Type B pancreatic cell (in vitro differentiated cells): Measurements from ENCODE around the gene TOPORS. TPM values are rescaled to one million over a fixed set of nuclear protein-coding genes. Genes with fewer than 3 reads are reported as not detected.
"Not testable (repeated sequence)": the region's sequence is repeated elsewhere in the genome, so short reads cannot be mapped to it uniquely, and the experiment has no call there.

Experiments
- DNase-seq: peaks from one replicate; pipeline ENCODE4 v3.0.0; 2021; ENCODE audit warnings: mixed read lengths; ENCODE audit not compliant: unreplicated experiment; ENCODE audit errors: extremely low spot score
- H3K27ac Mint-ChIP-seq: 2 replicates; pipeline ENCODE4 v1.8.0; 2021; ENCODE audit warnings: mild to moderate bottlenecking, mixed read lengths
- H3K27me3 Mint-ChIP-seq: 2 replicates; pipeline ENCODE4 v1.8.0; 2021; ENCODE audit warnings: mixed read lengths
- H3K36me3 Mint-ChIP-seq: 2 replicates; pipeline ENCODE4 v1.8.0; 2021; ENCODE audit warnings: mixed read lengths
- H3K4me1 Mint-ChIP-seq: one replicate; pipeline ENCODE4 v1.8.0; 2021; ENCODE audit warnings: mixed read lengths; ENCODE audit not compliant: unreplicated experiment
- H3K4me3 Mint-ChIP-seq: 2 replicates; pipeline ENCODE4 v1.8.0; 2021; ENCODE audit warnings: mild to moderate bottlenecking, mixed read lengths
- H3K9me3 Mint-ChIP-seq: 2 replicates; pipeline ENCODE4 v1.8.0; 2021; ENCODE audit warnings: mixed read lengths
- total RNA-seq: library from RNA; stranded (reverse); gene quantifications from 2 replicates; pipeline ENCODE4 v1.2.1, GENCODE V29; 2021; ENCODE audit warnings: low replicate concordance
- TF ChIP-seq, protein P1 (sequence below): fragments of 200-600 bp; sonication (generic); conservative IDR thresholded peaks from 2 replicates; pipeline ENCODE4 v1.5.0; 2021; ENCODE audit warnings: antibody characterized with exemption, mild to moderate bottlenecking

TOPORS gene
- total RNA-seq, 1 donor from 2014 or later = 18.4 TPM

DNA sequence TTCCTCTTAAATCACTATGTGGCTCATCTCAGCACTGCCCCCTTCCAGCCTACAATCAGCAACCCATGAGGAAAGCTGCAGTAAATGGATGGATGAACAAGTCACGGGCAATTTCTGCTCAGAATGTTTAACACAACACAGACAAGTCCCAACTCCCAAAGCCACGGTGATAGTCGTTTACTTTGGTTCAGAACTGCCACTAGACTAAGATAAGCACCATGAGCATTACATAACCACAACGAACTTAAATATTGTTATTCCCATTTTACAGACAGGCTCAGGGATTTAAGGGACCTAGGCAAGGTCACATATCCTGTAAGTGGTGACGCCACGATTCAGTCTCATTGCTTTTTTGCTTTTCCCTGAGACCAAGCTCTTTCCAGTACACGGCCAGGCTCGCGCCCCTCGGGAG is 2.2 kb downstream of the TOPORS start:
- DNase-seq = no peak
- Mint-ChIP-seq H3K27ac (peak overlapping the region; percentile 96), H3K9me3 (no peaks in the 10 kb centered on the region), H3K27me3 (no peaks in the 10 kb centered on the region), H3K4me3 (peak overlapping the region; percentile 100), H3K36me3 (peaks cover 22% of the 10 kb centered on the region), H3K4me1 (peaks cover 14% of the 10 kb centered on the region)
- TF ChIP-seq, protein P1, sequence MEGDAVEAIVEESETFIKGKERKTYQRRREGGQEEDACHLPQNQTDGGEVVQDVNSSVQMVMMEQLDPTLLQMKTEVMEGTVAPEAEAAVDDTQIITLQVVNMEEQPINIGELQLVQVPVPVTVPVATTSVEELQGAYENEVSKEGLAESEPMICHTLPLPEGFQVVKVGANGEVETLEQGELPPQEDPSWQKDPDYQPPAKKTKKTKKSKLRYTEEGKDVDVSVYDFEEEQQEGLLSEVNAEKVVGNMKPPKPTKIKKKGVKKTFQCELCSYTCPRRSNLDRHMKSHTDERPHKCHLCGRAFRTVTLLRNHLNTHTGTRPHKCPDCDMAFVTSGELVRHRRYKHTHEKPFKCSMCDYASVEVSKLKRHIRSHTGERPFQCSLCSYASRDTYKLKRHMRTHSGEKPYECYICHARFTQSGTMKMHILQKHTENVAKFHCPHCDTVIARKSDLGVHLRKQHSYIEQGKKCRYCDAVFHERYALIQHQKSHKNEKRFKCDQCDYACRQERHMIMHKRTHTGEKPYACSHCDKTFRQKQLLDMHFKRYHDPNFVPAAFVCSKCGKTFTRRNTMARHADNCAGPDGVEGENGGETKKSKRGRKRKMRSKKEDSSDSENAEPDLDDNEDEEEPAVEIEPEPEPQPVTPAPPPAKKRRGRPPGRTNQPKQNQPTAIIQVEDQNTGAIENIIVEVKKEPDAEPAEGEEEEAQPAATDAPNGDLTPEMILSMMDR = no peak

DNA sequence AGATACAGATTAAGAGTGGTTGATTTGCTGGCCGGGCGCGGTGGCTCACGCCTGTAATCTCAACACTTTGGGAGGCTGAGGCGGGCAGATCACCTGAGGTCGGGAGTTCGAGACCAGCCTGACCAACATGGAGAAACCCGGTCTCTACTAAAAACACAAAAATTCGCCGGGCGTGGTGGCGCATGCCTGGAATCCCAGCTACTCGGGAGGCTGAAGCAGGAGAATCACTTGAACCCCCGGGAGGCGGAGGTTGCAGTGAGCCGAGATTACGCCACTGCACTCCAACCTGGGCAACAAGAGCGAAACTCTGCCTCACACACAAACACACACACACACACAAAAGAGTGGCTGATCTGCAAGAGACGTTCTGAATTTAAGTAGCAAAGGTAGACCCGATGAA is 4.2 kb downstream of the TOPORS start:
- Mint-ChIP-seq H3K4me1 (peaks cover 14% of the 10 kb centered on the region), H3K36me3 (peaks cover 32% of the 10 kb centered on the region)
- H3K4me3 Mint-ChIP-seq, H3K27ac Mint-ChIP-seq, DNase-seq, H3K27me3 Mint-ChIP-seq, H3K9me3 Mint-ChIP-seq: not testable (repeated sequence)

GRCh38 chr9:32545884-32546283 is 6.5 kb downstream of the TOPORS start:
- Mint-ChIP-seq H3K4me1 (peaks cover 14% of the 10 kb centered on the region), H3K4me3 (no peak overlapping the region), H3K36me3 (peaks cover 50% of the 10 kb centered on the region), H3K27me3 (no peaks in the 10 kb centered on the region), H3K9me3 (no peaks in the 10 kb centered on the region), H3K27ac (no peak overlapping the region)
- TF ChIP-seq, protein P1 = no peak
- no peak for DNase-seq

GRCh38 chr9:32543047-32543446 is 9.3 kb downstream of the TOPORS start:
- peaks cover 35% of the 10 kb centered on the region for H3K36me3 Mint-ChIP-seq
- DNase-seq = no peak
- no peaks in the 10 kb centered on the region for H3K27me3 Mint-ChIP-seq
- no peak overlapping the region for H3K27ac Mint-ChIP-seq
- no peaks in the 10 kb centered on the region for H3K9me3 Mint-ChIP-seq
- H3K4me3 Mint-ChIP-seq = no peak overlapping the region
- TF ChIP-seq, protein P1 = no peak
- H3K4me1 Mint-ChIP-seq = peaks cover 4% of the 10 kb centered on the region

DNA sequence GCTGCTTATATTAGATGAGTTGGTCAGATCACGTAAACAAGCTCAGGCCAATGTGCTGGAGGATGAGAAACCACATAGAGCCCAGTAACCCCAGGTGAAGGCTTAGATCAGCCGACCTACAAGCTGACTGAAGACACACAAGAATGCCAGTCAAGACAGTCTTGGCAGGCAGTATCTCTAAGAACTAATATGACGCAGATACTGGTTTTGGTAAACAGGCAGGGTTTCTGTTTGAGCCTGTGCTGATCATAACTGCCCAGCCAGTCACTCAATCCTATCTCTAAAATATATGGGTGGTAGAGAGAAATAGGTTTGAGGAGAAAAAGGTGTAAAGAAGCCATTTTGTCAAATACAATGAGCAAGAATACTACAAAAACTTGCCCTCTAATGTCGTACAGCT is 18.6 kb downstream of the TOPORS start:
- no peak overlapping the region for H3K27ac Mint-ChIP-seq
- DNase-seq = no peak
- no peaks in the 10 kb centered on the region for H3K9me3 Mint-ChIP-seq

GRCh38 chr9:32533336-32533735 is 19.1 kb downstream of the TOPORS start:
- peaks cover 19% of the 10 kb centered on the region for H3K36me3 Mint-ChIP-seq
- TF ChIP-seq, protein P1 = no peak

More for the DNA sequence above, 18.6 kb downstream of the TOPORS start:
- H3K4me3 Mint-ChIP-seq = no peak overlapping the region
- peaks cover 19% of the 10 kb centered on the region for H3K36me3 Mint-ChIP-seq
- no peaks in the 10 kb centered on the region for H3K27me3 Mint-ChIP-seq
- no peaks in the 10 kb centered on the region for H3K4me1 Mint-ChIP-seq
- TF ChIP-seq, protein P1 = no peak

More at GRCh38 chr9:32533336-32533735, 19.1 kb downstream of the TOPORS start:
- H3K27me3 Mint-ChIP-seq = no peaks in the 10 kb centered on the region
- no peaks in the 10 kb centered on the region for H3K9me3 Mint-ChIP-seq
- no peak overlapping the region for H3K27ac Mint-ChIP-seq
- no peak overlapping the region for H3K4me3 Mint-ChIP-seq
- no peak for DNase-seq
- H3K4me1 Mint-ChIP-seq = no peaks in the 10 kb centered on the region
